ENCODE measurements around the gene SND1.

Gene SND1

GRCh38 chr7:128003167-128003566 lies 351.2 kb downstream of the SND1 start:
- peak; percentile 30 for DNase-seq (ENCODE audit: low read depth)
- H3K4me3 ChIP-seq (ENCODE audit: low read depth, low read length) = no peak overlapping the region
- TF ChIP-seq CTCF (IDR thresholded peaks at IDR 0.05; ENCODE audit: low read depth, low read length, missing control alignments) = no peak

DNA sequence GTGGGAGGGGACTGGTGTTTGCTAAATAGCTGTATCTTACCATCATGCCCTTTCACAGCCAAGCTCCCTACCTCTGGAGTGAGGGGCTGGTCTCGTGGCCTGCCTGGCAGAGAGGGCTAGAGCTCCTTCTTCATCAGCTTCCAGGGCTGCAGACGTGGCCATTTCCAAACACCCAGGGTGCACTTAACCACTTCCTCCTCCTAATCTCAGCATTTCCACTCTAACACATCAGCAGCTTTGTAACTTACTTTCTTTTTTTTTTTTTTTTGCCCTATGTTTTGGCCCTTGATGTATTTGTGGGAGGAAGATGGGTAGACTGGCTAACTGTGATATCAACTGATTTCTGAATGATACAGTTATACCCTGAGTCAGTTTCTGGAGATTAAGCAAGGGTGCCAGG lies 351.8 kb downstream of the SND1 start:
- DNase-seq (ENCODE audit: low read depth) = no peak
- no peak for TF ChIP-seq CTCF (IDR thresholded peaks at IDR 0.05; ENCODE audit: low read depth, low read length, missing control alignments)
- H3K4me3 ChIP-seq (ENCODE audit: low read depth, low read length) = no peak overlapping the region

- no peak for DNase-seq (ENCODE audit: low read depth)
- no peak overlapping the region for H3K4me3 ChIP-seq (ENCODE audit: low read depth, low read length)
- no peak for TF ChIP-seq CTCF (IDR thresholded peaks at IDR 0.05; ENCODE audit: low read depth, low read length, missing control alignments)
Observed at GRCh38 chr7:128004623-128005022, 352.6 kb downstream of the SND1 start.

GRCh38 chr7:128005117-128005516 lies 353.1 kb downstream of the SND1 start:
- TF ChIP-seq CTCF (IDR thresholded peaks at IDR 0.05; ENCODE audit: low read depth, low read length, missing control alignments) = no peak

GRCh38 chr7:128005759-128006159 lies 353.8 kb downstream of the SND1 start:
- TF ChIP-seq CTCF (IDR thresholded peaks at IDR 0.05; ENCODE audit: low read depth, low read length, missing control alignments) = no peak
- DNase-seq (ENCODE audit: low read depth) = no peak
- H3K4me3 ChIP-seq (ENCODE audit: low read depth, low read length) = no peak overlapping the region

More at GRCh38 chr7:128005117-128005516, 353.1 kb downstream of the SND1 start:
- DNase-seq (ENCODE audit: low read depth) = no peak
- no peak overlapping the region for H3K4me3 ChIP-seq (ENCODE audit: low read depth, low read length)

DNA sequence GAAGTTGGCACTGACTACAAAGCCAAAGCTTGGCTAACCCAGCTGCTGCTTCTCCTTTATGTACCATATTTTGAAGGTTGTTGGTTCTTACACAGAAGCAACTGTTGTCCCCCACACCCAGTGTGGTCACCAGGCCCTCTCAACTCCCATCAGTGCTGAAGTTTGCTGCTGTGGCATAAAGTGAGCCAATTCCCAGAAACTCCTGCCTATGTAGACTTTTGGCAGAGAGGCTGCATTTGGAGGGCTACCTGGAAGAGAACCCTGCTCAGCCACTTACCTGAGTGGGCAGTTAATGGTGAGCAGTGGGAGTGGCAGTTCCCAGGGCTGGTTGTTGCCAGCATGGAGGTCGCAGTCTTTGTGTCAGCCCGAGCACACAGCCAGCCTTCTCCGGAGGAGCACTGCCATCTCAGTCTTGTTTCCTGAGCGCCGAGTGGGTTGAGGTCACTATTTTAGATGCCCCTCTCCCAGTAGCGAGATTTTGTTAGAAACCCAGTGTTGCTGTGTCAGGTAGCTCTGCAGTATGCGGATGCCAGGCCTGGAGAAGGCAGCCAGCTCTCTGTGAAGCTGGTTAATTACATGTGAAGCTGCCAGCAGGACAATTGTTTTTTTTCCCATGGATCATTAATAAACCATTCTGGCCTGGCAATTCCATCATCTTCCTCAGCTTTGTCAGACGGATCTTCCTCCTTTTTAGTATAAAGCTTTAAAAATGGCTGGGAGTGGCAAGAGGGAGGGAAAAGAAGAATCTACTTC lies 354.7 kb downstream of the SND1 start:
- TF ChIP-seq CTCF (IDR thresholded peaks at IDR 0.05; ENCODE audit: low read depth, low read length, missing control alignments) = no peak

DNA sequence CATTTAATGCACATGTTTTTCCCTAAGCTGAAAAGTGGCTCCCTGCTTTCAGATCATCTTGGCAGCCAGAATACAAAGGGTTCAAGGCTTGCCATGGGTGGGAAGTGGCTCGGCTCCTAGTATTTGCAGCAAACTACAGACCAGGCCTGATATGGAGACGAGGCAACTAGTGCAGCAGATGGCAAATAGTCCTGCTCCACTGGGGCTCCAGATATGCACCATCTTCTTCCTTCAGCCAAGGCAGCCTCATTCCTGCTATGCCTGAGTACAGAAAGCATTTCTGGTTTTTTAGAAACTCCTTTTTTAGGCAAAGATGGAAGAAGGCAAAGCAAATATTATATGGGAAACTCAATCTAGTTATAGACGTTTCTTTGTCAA lies 355.3 kb downstream of the SND1 start:
- TF ChIP-seq CTCF (IDR thresholded peaks at IDR 0.05; ENCODE audit: low read depth, low read length, missing control alignments) = no peak
- no peak for DNase-seq (ENCODE audit: low read depth)
- H3K4me3 ChIP-seq (ENCODE audit: low read depth, low read length) = no peak overlapping the region

More for the DNA sequence above, 354.7 kb downstream of the SND1 start:
- no peak overlapping the region for H3K4me3 ChIP-seq (ENCODE audit: low read depth, low read length)
- no peak for DNase-seq (ENCODE audit: low read depth)

Measured in GM12864 (cell line).